Activated CD4-positive, alpha-beta memory T cell treated with anti-CD3 and anti-CD28 coated beads, Interleukin-2, amount 10 ng/mL, durations not matched to agents 7 days and 5 days (primary cell): Measurements from ENCODE around the gene FCGBP. TPM values are rescaled to one million over a fixed set of nuclear protein-coding genes. Genes with fewer than 3 reads are reported as not detected.
"Not testable (repeated sequence)": the region's sequence is repeated elsewhere in the genome, so short reads cannot be mapped to it uniquely, and the experiment has no call there.

ENCODE experiments used
- CTCF ChIA-PET: fragments of 350-600 bp; sonication (Branson Sonifier 250); formaldehyde crosslinking; loops from one replicate; lab custom pipeline; 2021; ENCODE audit warnings: antibody characterized with exemption, inconsistent platforms; lab: Charles Lee
- POLR2A ChIA-PET: fragments of 350-600 bp; sonication (Branson Sonifier 250); formaldehyde crosslinking; loops from one replicate; lab custom pipeline; 2021; ENCODE audit warnings: antibody characterized with exemption; lab: Charles Lee
- DNase-seq: peaks from one replicate; pipeline ENCODE4 v3.0.0-alpha.2; 2020
- H3K27ac Mint-ChIP-seq: one replicate; pipeline ENCODE4 v1.8.0; 2021; ENCODE audit warnings: mild to moderate bottlenecking, mixed read lengths
- H3K27me3 Mint-ChIP-seq: one replicate; pipeline ENCODE4 v1.8.0; 2021; ENCODE audit warnings: mixed read lengths
- H3K36me3 Mint-ChIP-seq: one replicate; pipeline ENCODE4 v1.8.0; 2021; ENCODE audit warnings: low read depth, mixed read lengths
- H3K4me1 Mint-ChIP-seq: one replicate; pipeline ENCODE4 v1.8.0; 2021; ENCODE audit warnings: mixed read lengths
- H3K4me3 Mint-ChIP-seq: one replicate; pipeline ENCODE4 v1.8.0; 2021; ENCODE audit warnings: mild to moderate bottlenecking, mixed read lengths
- H3K9me3 Mint-ChIP-seq: one replicate; pipeline ENCODE4 v1.8.0; 2021; ENCODE audit warnings: mixed read lengths
- total RNA-seq, 2 experiments: library from RNA; stranded (reverse); gene quantifications; one replicate each; pipeline ENCODE4 v1.2.3, GENCODE V29; 2021

The FCGBP gene
- total RNA-seq, 2 experiments from 2014 or later: 0.65 to 1.4 TPM

GRCh38 chr19:39915101-39915847, 19.2 kb downstream of the FCGBP start:
- Mint-ChIP-seq H3K27me3 (no peaks in the 10 kb centered on the region), H3K27ac (no peak overlapping the region), H3K36me3 (no peaks in the 10 kb centered on the region), H3K4me3 (no peak overlapping the region), H3K4me1 (no peaks in the 10 kb centered on the region), H3K9me3 (no peaks in the 10 kb centered on the region)
- POLR2A ChIA-PET: no interaction called here
- CTCF ChIA-PET: no interaction called here
- no peak for DNase-seq

GRCh38 chr19:39913682-39914333, 20.6 kb downstream of the FCGBP start:
- no peak for DNase-seq
- ChIA-PET CTCF (interaction anchor here (0.8 kb wide), 2 partner anchors 56 to 57 kb away, joined by 3 read pairs; partner anchors contain the start of gene PSMC4), POLR2A (interaction anchor here (0.9 kb wide), 1 partner anchor 57 kb away, joined by 4 read pairs; the partner anchor contains the start of gene PSMC4)
- H3K4me1 Mint-ChIP-seq: no peaks in the 10 kb centered on the region
- H3K9me3 Mint-ChIP-seq: no peaks in the 10 kb centered on the region
- H3K4me3 Mint-ChIP-seq: no peak overlapping the region
- H3K27me3 Mint-ChIP-seq: no peaks in the 10 kb centered on the region
- no peak overlapping the region for H3K27ac Mint-ChIP-seq
- H3K36me3 Mint-ChIP-seq: no peaks in the 10 kb centered on the region

GRCh38 chr19:39908803-39909202, 25.6 kb downstream of the FCGBP start:
- CTCF ChIA-PET: interaction anchor here (0.7 kb wide), 1 partner anchor 322 kb away, joined by 5 read pairs; no protein-coding TSS in a partner anchor
- POLR2A ChIA-PET: no interaction called here
- H3K4me3 Mint-ChIP-seq: no peak overlapping the region
- H3K27me3 Mint-ChIP-seq: no peaks in the 10 kb centered on the region
- DNase-seq: no peak
- H3K4me1 Mint-ChIP-seq: no peaks in the 10 kb centered on the region
- no peaks in the 10 kb centered on the region for H3K36me3 Mint-ChIP-seq
- H3K27ac Mint-ChIP-seq: no peak overlapping the region
- no peaks in the 10 kb centered on the region for H3K9me3 Mint-ChIP-seq

GRCh38 chr19:39906820-39907611, 27.4 kb downstream of the FCGBP start:
- no peaks in the 10 kb centered on the region for H3K4me1 Mint-ChIP-seq
- no peaks in the 10 kb centered on the region for H3K9me3 Mint-ChIP-seq
- no peak overlapping the region for H3K4me3 Mint-ChIP-seq
- H3K27me3 Mint-ChIP-seq: no peaks in the 10 kb centered on the region
- ChIA-PET POLR2A (interaction anchor here (0.7 to 1.0 kb wide), 2 partner anchors 64 kb away, joined by 3 read pairs; partner anchors contain the start of gene PSMC4), CTCF (interaction anchor here (1.0 to 2.8 kb wide), 2 partner anchors 25 to 63 kb away, joined by 5 to 18 read pairs; partner anchors contain the start of gene PSMC4)
- no peak for DNase-seq
- no peaks in the 10 kb centered on the region for H3K36me3 Mint-ChIP-seq
- H3K27ac Mint-ChIP-seq: no peak overlapping the region

GRCh38 chr19:39906283-39906682, 28.2 kb downstream of the FCGBP start:
- ChIA-PET CTCF (interaction anchor here (2.8 kb wide), 1 partner anchor 64 kb away, joined by 18 read pairs; the partner anchor contains the start of gene PSMC4), POLR2A (interaction anchor here (1.0 kb wide), 1 partner anchor 64 kb away, joined by 3 read pairs; the partner anchor contains the start of gene PSMC4)
- Mint-ChIP-seq H3K9me3 (no peaks in the 10 kb centered on the region), H3K27me3 (no peaks in the 10 kb centered on the region), H3K36me3 (no peaks in the 10 kb centered on the region), H3K4me3 (no peak overlapping the region), H3K4me1 (no peaks in the 10 kb centered on the region), H3K27ac (no peak overlapping the region)
- DNase-seq: no peak

GRCh38 chr19:39903486-39904091, 30.8 kb downstream of the FCGBP start:
- H3K27ac Mint-ChIP-seq, H3K4me3 Mint-ChIP-seq, H3K4me1 Mint-ChIP-seq, H3K9me3 Mint-ChIP-seq, POLR2A ChIA-PET, DNase-seq, H3K36me3 Mint-ChIP-seq, H3K27me3 Mint-ChIP-seq: not testable (repeated sequence)
- CTCF ChIA-PET: interaction anchor here (0.8 kb wide), 1 partner anchor 66 kb away, joined by 3 read pairs; no protein-coding TSS in a partner anchor

- H3K9me3 Mint-ChIP-seq, H3K27me3 Mint-ChIP-seq, DNase-seq, H3K36me3 Mint-ChIP-seq, POLR2A ChIA-PET, H3K4me3 Mint-ChIP-seq, H3K4me1 Mint-ChIP-seq, CTCF ChIA-PET, H3K27ac Mint-ChIP-seq: not testable (repeated sequence)
Measured at GRCh38 chr19:39902326-39902725, 32.1 kb downstream of the FCGBP start.

GRCh38 chr19:39901681-39902080, 32.8 kb downstream of the FCGBP start:
- CTCF ChIA-PET, H3K27me3 Mint-ChIP-seq, H3K4me3 Mint-ChIP-seq, H3K4me1 Mint-ChIP-seq, POLR2A ChIA-PET, H3K36me3 Mint-ChIP-seq, H3K27ac Mint-ChIP-seq, DNase-seq, H3K9me3 Mint-ChIP-seq: not testable (repeated sequence)

- H3K4me3 Mint-ChIP-seq, H3K36me3 Mint-ChIP-seq, H3K4me1 Mint-ChIP-seq, CTCF ChIA-PET, H3K9me3 Mint-ChIP-seq, H3K27me3 Mint-ChIP-seq, DNase-seq, POLR2A ChIA-PET, H3K27ac Mint-ChIP-seq: not testable (repeated sequence)
Measured at GRCh38 chr19:39898858-39899257, 35.6 kb downstream of the FCGBP start.

- POLR2A ChIA-PET, H3K9me3 Mint-ChIP-seq, DNase-seq, H3K27ac Mint-ChIP-seq, H3K4me3 Mint-ChIP-seq, H3K27me3 Mint-ChIP-seq, H3K4me1 Mint-ChIP-seq, H3K36me3 Mint-ChIP-seq: not testable (repeated sequence)
- CTCF ChIA-PET: interaction anchor here (0.5 to 1.3 kb wide), 4 partner anchors 19 to 750 kb away, joined by 3 to 21 read pairs (median 4); partner anchors contain the start of gene PSMC4
Measured at GRCh38 chr19:39897511-39898245, 36.8 kb downstream of the FCGBP start.

GRCh38 chr19:39895096-39895495, 39.3 kb downstream of the FCGBP start:
- H3K4me3 Mint-ChIP-seq, H3K9me3 Mint-ChIP-seq, H3K4me1 Mint-ChIP-seq, H3K36me3 Mint-ChIP-seq, H3K27me3 Mint-ChIP-seq, DNase-seq, H3K27ac Mint-ChIP-seq, POLR2A ChIA-PET: not testable (repeated sequence)
- CTCF ChIA-PET: interaction anchor here (1.7 kb wide), 1 partner anchor 76 kb away, joined by 13 read pairs; the partner anchor contains the start of gene PSMC4

GRCh38 chr19:39894236-39894606, 40.2 kb downstream of the FCGBP start:
- H3K4me3 Mint-ChIP-seq, H3K9me3 Mint-ChIP-seq, H3K27me3 Mint-ChIP-seq, H3K27ac Mint-ChIP-seq, H3K4me1 Mint-ChIP-seq, POLR2A ChIA-PET, DNase-seq, H3K36me3 Mint-ChIP-seq: not testable (repeated sequence)
- CTCF ChIA-PET: interaction anchor here (1.7 kb wide), 1 partner anchor 76 kb away, joined by 13 read pairs; the partner anchor contains the start of gene PSMC4
